Suppressor macrophage (primary cell): ENCODE results near the gene CCDC47.

Experiments
- DNase-seq, 4 experiments: peaks; one replicate each; pipeline ENCODE4 v3.0.0-alpha.2; 2020 to 2022

CCDC47 gene

DNA sequence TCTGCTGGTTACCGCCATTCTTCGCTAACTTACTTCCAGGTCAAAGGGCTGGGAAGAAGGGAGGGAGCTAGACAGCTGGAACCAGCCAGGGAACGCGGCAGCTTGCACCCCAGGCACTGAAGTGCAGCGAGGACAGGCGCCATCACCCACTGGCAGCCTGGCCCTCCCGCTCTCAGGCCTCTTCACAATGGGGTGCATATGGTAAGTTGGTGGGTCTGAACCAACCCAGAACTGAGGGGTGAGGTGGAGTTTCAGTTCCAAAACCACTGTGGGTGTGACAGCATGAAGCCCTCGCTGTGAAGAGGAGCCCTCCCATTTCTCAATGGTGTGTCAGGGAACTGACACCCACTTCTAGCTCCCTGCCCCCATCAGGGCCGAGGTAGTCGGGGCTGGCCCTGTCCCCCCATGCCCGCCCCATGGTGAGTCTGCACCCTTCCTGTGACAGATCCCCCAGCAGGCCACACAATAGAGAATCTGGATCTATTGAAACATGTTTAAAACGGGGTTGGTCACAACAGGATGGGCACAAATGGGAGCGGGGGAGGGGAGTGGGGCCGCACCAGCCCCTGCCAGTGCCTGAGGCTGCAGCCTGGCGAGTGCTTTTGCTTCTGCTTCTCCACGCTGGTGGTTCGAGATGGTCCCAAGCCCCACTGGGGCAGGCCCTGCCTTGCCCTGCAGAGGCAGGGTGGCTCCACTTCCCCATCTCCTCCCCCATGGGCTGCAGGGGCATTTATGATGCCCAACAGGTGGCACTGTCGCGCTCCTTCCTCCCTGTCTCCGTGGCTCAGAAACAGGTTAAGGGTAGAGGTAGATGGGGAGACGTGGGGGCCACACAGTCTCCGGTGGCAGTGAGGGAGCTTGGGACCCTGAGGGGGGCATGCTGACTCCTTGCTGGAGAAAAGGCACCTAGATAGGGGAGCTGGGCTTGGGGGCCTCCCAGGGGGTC, 75.8 kb downstream of the CCDC47 start:
- peak; percentile 83 to 92 (median 88) for DNase-seq

DNA sequence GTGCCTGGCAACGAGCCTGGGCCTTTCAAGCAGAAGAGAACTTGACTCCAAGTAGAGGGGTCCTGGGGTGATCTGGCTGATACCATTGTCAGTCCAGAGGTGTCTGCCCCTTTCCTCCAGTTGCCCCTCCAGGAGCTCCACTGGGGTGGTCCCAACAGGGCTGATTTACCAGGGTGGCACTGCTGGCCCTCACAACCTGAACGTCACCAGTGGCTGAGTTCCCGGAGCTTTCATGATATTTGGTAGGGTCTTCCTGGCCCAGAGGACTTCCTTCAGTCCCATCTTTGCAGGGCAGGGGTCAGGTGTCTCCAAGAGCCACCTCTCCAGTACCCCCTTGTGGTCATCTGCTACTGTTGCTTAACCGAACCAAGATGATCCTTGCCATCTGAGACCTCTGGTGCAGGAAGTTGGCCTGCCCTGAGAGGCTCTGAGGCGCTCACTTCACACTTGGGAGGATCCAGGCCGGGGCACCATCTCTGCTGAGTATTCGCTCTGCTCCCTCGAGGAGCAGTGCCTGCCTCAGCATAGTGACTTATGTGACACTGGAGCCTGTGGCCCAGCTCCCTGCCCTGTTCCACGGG, 76.9 kb downstream of the CCDC47 start:
- DNase-seq = peak; percentile 51 to 72 (median 68)

DNA sequence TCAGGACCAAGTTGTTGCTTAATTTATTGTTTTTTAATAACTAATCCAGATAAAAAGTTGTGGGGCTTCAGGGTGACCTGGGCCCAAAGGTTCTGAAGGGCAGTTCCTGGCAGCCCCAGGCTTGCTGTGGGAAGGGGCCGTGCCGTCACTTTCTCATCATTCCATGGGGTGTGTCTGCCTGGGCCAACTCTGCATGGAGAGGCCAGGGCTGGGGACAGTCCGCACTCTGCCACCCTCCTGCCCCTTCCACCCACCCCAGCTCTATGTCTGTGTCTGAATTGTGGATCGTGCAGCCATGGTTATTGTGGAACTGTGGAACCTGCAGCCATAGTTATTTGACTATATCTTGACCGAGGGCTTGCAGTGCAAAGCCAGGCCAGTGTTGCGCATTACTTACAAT, 77.5 kb downstream of the CCDC47 start:
- DNase-seq = no peak
